Endothelial cell of umbilical vein (primary cell): ENCODE measurements around the gene MAGT1. TPM values are rescaled to one million over a fixed set of nuclear protein-coding genes. Genes with fewer than 3 reads are reported as not detected.
A peak's percentile ranks its signal among the peaks of the same experiment; 100 is the strongest.

Source experiments
- BruUV-seq: library from RNA; stranded (reverse); fragments of 400-500 nt; replicated peaks from 2 replicates; lab custom pipeline; 2021; lab: Mats Ljungman, UMichigan
- CTCF ChIA-PET: fragments of 300-600, 350-600 bp; sonication (Branson Sonifier 250); formaldehyde crosslinking; loops from one replicate; lab custom pipeline; 2021; ENCODE audit warnings: antibody characterized with exemption, inconsistent platforms; lab: Charles Lee
- POLR2A ChIA-PET: fragments of 300-600, 350-600 bp; sonication (Branson Sonifier 250); formaldehyde crosslinking; loops from one replicate; lab custom pipeline; 2021; ENCODE audit warnings: antibody characterized with exemption, inconsistent platforms; lab: Charles Lee
- DNase-seq: peaks from one replicate; pipeline ENCODE4 v3.0.0-alpha.2; 2011; ENCODE audit warnings: low read depth, low spot score
- FAIRE-seq: peaks from 2 replicates; lab custom pipeline; 2011; peaks lifted over from hg19 to GRCh38; lab: Jason Lieb, UNC
- H2AFZ ChIP-seq: 2 replicates; pipeline ENCODE4 v1.6.0; 2012; ENCODE audit warnings: low read depth, low read length, control low read depth, inconsistent platforms
- H3K27ac ChIP-seq: 2 replicates; pipeline ENCODE4 v1.5.1; 2011; ENCODE audit warnings: low read depth, mild to moderate bottlenecking, control low read depth, low read length, moderate library complexity; ENCODE audit not compliant: insufficient read depth
- H3K27me3 ChIP-seq, 2 experiments: 2 replicates each; pipeline versions ENCODE4 v1.6.0 to v1.6.1; 2011; ENCODE audit warnings: low read length in 2 of 2, mixed read lengths in 1 of 2; ENCODE audit not compliant: control insufficient read depth in 2 of 2, insufficient read depth in 2 of 2
- H3K36me3 ChIP-seq, 2 experiments: 2 replicates in 1 of 2; 3 replicates in 1 of 2; pipeline ENCODE4 v1.5.1; 2011; ENCODE audit warnings: low read length in 2 of 2, mild to moderate bottlenecking in 1 of 2, moderate library complexity in 1 of 2; ENCODE audit not compliant: control insufficient read depth in 2 of 2, insufficient read depth in 2 of 2; ENCODE audit errors: extremely low read depth in 1 of 2
- H3K4me1 ChIP-seq: 3 replicates; pipeline ENCODE4 v1.5.1; 2011; ENCODE audit warnings: mild to moderate bottlenecking, low read length; ENCODE audit not compliant: control insufficient read depth, insufficient read depth; ENCODE audit errors: extremely low read depth
- H3K4me2 ChIP-seq: 2 replicates; pipeline ENCODE4 v1.6.1; 2011; ENCODE audit warnings: low read length, control low read depth, mixed read lengths; ENCODE audit not compliant: insufficient read depth
- H3K4me3 ChIP-seq, 3 experiments: fragments of 200-600 bp in 1 of 3; sonication (generic), shearing (Covaris generic) in 1 of 3; replicated peaks in 1 of 3; 2 replicates each; pipeline ENCODE4 v1.5.1; 2011 to 2016; ENCODE audit warnings: control low read depth in 3 of 3, low read length in 3 of 3, mild to moderate bottlenecking in 2 of 3, inconsistent platforms in 1 of 3, low read depth in 1 of 3, moderate library complexity in 1 of 3; ENCODE audit not compliant: insufficient read depth in 1 of 3
- H3K79me2 ChIP-seq: 2 replicates; pipeline ENCODE4 v1.6.0; 2012; ENCODE audit warnings: low read length, inconsistent platforms; ENCODE audit not compliant: control insufficient read depth, insufficient read depth
- H3K9ac ChIP-seq: replicated peaks from 2 replicates; pipeline ENCODE3; 2011; ENCODE audit warnings: low read length, control low read depth; ENCODE audit not compliant: insufficient read depth; ENCODE audit errors: extremely low read depth
- H3K9me1 ChIP-seq: replicated peaks from 3 replicates; pipeline ENCODE4 v1.6.0; 2011; ENCODE audit warnings: mild to moderate bottlenecking, low read length; ENCODE audit not compliant: control insufficient read depth, insufficient read depth; ENCODE audit errors: extremely low read depth
- H3K9me3 ChIP-seq: replicated peaks from 2 replicates; pipeline ENCODE4 v1.5.1; 2012; ENCODE audit warnings: low read length, inconsistent platforms; ENCODE audit not compliant: control insufficient read depth, insufficient read depth
- H4K20me1 ChIP-seq: replicated peaks from 2 replicates; pipeline ENCODE3; 2011; ENCODE audit warnings: mild to moderate bottlenecking, low read length; ENCODE audit not compliant: control insufficient read depth, insufficient read depth; ENCODE audit errors: extremely low read depth
- CTCF ChIP-seq, 2 donors: IDR thresholded peaks; 1 replicate in 1 of 2; 2 replicates in 1 of 2; pipeline ENCODE4 v1.5.1; 2011; ENCODE audit warnings: low read length in 2 of 2, mild to moderate bottlenecking in 2 of 2, moderate library complexity in 2 of 2, control low read depth in 1 of 2, inconsistent platforms in 1 of 2, low read depth in 1 of 2; ENCODE audit not compliant: insufficient read depth in 1 of 2; ENCODE audit errors: extremely low read depth in 1 of 2
- EZH2 ChIP-seq: IDR thresholded peaks from 2 replicates; pipeline ENCODE4 v1.6.1; 2012; ENCODE audit warnings: borderline replicate concordance, low read depth, mild to moderate bottlenecking, moderate library complexity, low read length, inconsistent platforms; ENCODE audit not compliant: severe bottlenecking
- FOS ChIP-seq: IDR thresholded peaks from 2 replicates; pipeline ENCODE4 v1.6.1; 2011; ENCODE audit warnings: mild to moderate bottlenecking, low read length, moderate library complexity, borderline replicate concordance; ENCODE audit not compliant: insufficient read depth
- GATA2 ChIP-seq: IDR thresholded peaks from 2 replicates; pipeline ENCODE4 v1.7.0; 2011; ENCODE audit warnings: low read depth, mild to moderate bottlenecking, moderate library complexity, mixed read lengths, low read length; ENCODE audit not compliant: insufficient read length, insufficient read depth
- JUN ChIP-seq: IDR thresholded peaks from 2 replicates; pipeline ENCODE4 v1.6.1; 2011; ENCODE audit warnings: borderline replicate concordance, low read depth; ENCODE audit not compliant: insufficient read length, insufficient read depth
- MAX ChIP-seq: IDR thresholded peaks from 2 replicates; pipeline ENCODE4 v1.6.1; 2011; ENCODE audit not compliant: insufficient read depth, insufficient read length
- MYC ChIP-seq: IDR thresholded peaks from one replicate; pipeline ENCODE4 v1.6.1; 2011; ENCODE audit warnings: mild to moderate bottlenecking, low read depth, low read length
- POLR2A ChIP-seq: IDR thresholded peaks from 2 replicates; pipeline ENCODE4 v1.6.1; 2012; ENCODE audit warnings: low read depth, mild to moderate bottlenecking, control low read depth, low read length
- POLR2AphosphoS5 ChIP-seq: IDR thresholded peaks from 2 replicates; pipeline ENCODE4 v1.6.1; 2012; ENCODE audit warnings: low read depth, mild to moderate bottlenecking, control low read depth, low read length, moderate library complexity; ENCODE audit not compliant: insufficient read depth
- dilution Hi-C: fragments of 300-500 bp; cut with MboI; formaldehyde crosslinking; loops from one replicate; pipeline ENCODE4 v1.15.0; 2019; ENCODE audit warnings: low sequenced_read_pairs; ENCODE audit not compliant: extremely low pct_ligation_motif_present
- intact Hi-C: fragments of 100-400 bp; cut with micrococcal nuclease; formaldehyde crosslinking; loops from one replicate; pipeline ENCODE4 v1.10.0; 2022
- polyA plus RNA-seq, 4 experiments: library from polyadenylated mRNA; depleted of rRNA in 3 of 4; stranded (reverse) in 3 of 4; unstranded in 1 of 4; fragments of >200 nt; gene quantifications; 2 replicates each; pipeline versions ENCODE4 v1.2.1 to v1.2.3, GENCODE V29; 2011 to 2012; ENCODE audit warnings: missing spikeins in 1 of 4
- total RNA-seq: library from RNA; stranded (reverse); gene quantifications from 2 replicates; pipeline ENCODE4 v1.2.3, GENCODE V29; 2021

MAGT1 gene
- total and polyA plus RNA-seq, 2 donors (not counting 3 experiments of a cell fraction or from before 2014, with no cell fraction given) = 36.3 to 66.9 TPM

- Histone ChIP-seq H3K4me1 (peaks cover 5% of the 10 kb centered on the region), H3K9me1 (no peaks in the 10 kb centered on the region), H3K4me2 (peak overlapping the region; percentile 99), H2AFZ (no peak overlapping the region), H3K4me3 (peak overlapping the region in 2 of 3 experiments; percentile 35 to 78), H3K79me2 (peaks cover 49% of the 10 kb centered on the region), H3K9ac (peak overlapping the region; percentile 78), H3K27me3 (no peaks in the 10 kb centered on the region), H3K9me3 (no peaks in the 10 kb centered on the region), H3K36me3 (no peaks in the 10 kb centered on the region), H4K20me1 (no peaks in the 10 kb centered on the region), H3K27ac (no peak overlapping the region)
- intact Hi-C loops (loop anchor here (5.0 to 10.0 kb wide), 2 partner anchors 1339 to 1721 kb away; partner anchors contain the start of gene PBDC1), dilution Hi-C loops (no loop called here)
- FAIRE-seq = peak; percentile 35
- BruUV-seq = no TSS peak
- POLR2A ChIA-PET = no interaction called here
- TF ChIP-seq JUN (no peak), EZH2 (no peak), POLR2AphosphoS5 (no peak), MAX (no peak), FOS (no peak), CTCF (IDR thresholded peaks at IDR 0.05; ENCODE audit: extremely low read depth in 1 of 2, insufficient read depth in 1 of 2, low read depth in 1 of 2, low read length in 2 of 2) (no peak), MYC (no peak), POLR2A (no peak), GATA2 (no peak)
- CTCF ChIA-PET = no interaction called here
- DNase-seq = no peak
Observed at GRCh38 chrX:77893713-77894112, 1.5 kb downstream of the MAGT1 start.
